HEK293 (cell line): ENCODE measurements around the gene DBNL.

Experiments used
- CTCF ChIA-PET: fragments of 350-600 bp; formaldehyde crosslinking; extraction: SDS; loops from one replicate; lab custom pipeline; 2021; ENCODE audit warnings: antibody characterized with exemption; lab: Yijun Ruan, JAX
- POLR2A ChIA-PET: fragments of 300-600 bp; formaldehyde crosslinking; extraction: SDS; loops from one replicate; lab custom pipeline; 2020; ENCODE audit warnings: antibody characterized with exemption, inconsistent platforms; lab: Yijun Ruan, JAX
- H3K27ac ChIP-seq: fragments of 200-500 bp; sonication (Bioruptor generic); 2 replicates; pipeline ENCODE4 v1.5.1; 2014; ENCODE audit warnings: low read depth, low read length, control low read depth, inconsistent platforms; ENCODE audit errors: extremely low read depth
- H3K36me3 ChIP-seq, 2 experiments: fragments of 200-500 bp in 1 of 2; sonication (Bioruptor generic) in 1 of 2; 1 replicate in 1 of 2; 2 replicates in 1 of 2; pipeline ENCODE4 v1.5.1; 2014 to 2017; ENCODE audit warnings: inconsistent platforms in 2 of 2, low read length in 2 of 2; ENCODE audit not compliant: control insufficient read depth in 2 of 2, insufficient read depth in 1 of 2
- H3K4me1 ChIP-seq: fragments of 200-500 bp; sonication (Bioruptor generic); 2 replicates; pipeline ENCODE4 v1.5.1; 2014; ENCODE audit warnings: mild to moderate bottlenecking, low read length, inconsistent platforms; ENCODE audit not compliant: control insufficient read depth, insufficient read depth
- H3K4me3 ChIP-seq: 2 replicates; pipeline ENCODE4 v1.5.1; 2011; ENCODE audit warnings: low read depth, mild to moderate bottlenecking, control low read depth, low read length, moderate library complexity
- H3K9me3 ChIP-seq: fragments of 200-500 bp; sonication (Bioruptor generic); 2 replicates; pipeline ENCODE4 v1.5.1; 2014; ENCODE audit warnings: low read depth, low read length, inconsistent platforms; ENCODE audit not compliant: control insufficient read depth, insufficient read depth
- AEBP2 ChIP-seq: fragments of 450-650 bp; formaldehyde crosslinking; IDR thresholded peaks from 2 replicates; pipeline ENCODE4 v1.5.1; 2016; ENCODE audit warnings: missing biosample characterization, missing genetic modification characterization, borderline replicate concordance
- SP2 ChIP-seq: fragments of 450-650 bp; formaldehyde crosslinking; IDR thresholded peaks from 2 replicates; pipeline ENCODE4 v1.5.1; 2016; ENCODE audit warnings: missing biosample characterization, missing genetic modification characterization
- ZBTB26 ChIP-seq: fragments of 450-650 bp; formaldehyde crosslinking; optimal IDR thresholded peaks from 2 replicates; pipeline ENCODE3; 2016; ENCODE audit warnings: missing biosample characterization, mild to moderate bottlenecking, missing genetic modification characterization
- ZBTB48 ChIP-seq: fragments of 450-650 bp; formaldehyde crosslinking; IDR thresholded peaks from 2 replicates; pipeline ENCODE4 v1.5.1; 2016; ENCODE audit warnings: missing biosample characterization, missing genetic modification characterization
- ZFHX2 ChIP-seq: fragments of 450-650 bp; formaldehyde crosslinking; conservative IDR thresholded peaks from 2 replicates; pipeline ENCODE4 v1.5.1; 2016; ENCODE audit warnings: missing biosample characterization, missing genetic modification characterization
- ZFP3 ChIP-seq: fragments of 450-650 bp; formaldehyde crosslinking; IDR thresholded peaks from 2 replicates; pipeline ENCODE4 v1.5.1; 2016; ENCODE audit warnings: low read depth, missing biosample characterization, missing genetic modification characterization
- ZNF280D ChIP-seq: fragments of 450-650 bp; formaldehyde crosslinking; IDR thresholded peaks from 2 replicates; pipeline ENCODE4 v1.5.1; 2016; ENCODE audit warnings: missing biosample characterization, missing genetic modification characterization
- ZNF302 ChIP-seq: fragments of 450-650 bp; formaldehyde crosslinking; IDR thresholded peaks from 2 replicates; pipeline ENCODE4 v1.5.1; 2016; ENCODE audit warnings: missing biosample characterization, missing genetic modification characterization, low read depth
- ZNF660 ChIP-seq: fragments of 450-650 bp; IDR thresholded peaks from 2 replicates; pipeline ENCODE4 v1.5.1; 2018; ENCODE audit warnings: missing biosample characterization, mild to moderate bottlenecking, missing genetic modification characterization
- ZNF830 ChIP-seq: fragments of 450-650 bp; IDR thresholded peaks from 2 replicates; pipeline ENCODE4 v1.5.0; 2018; ENCODE audit warnings: missing biosample characterization, missing genetic modification characterization, low read depth, mild to moderate bottlenecking, moderate library complexity

Gene DBNL

GRCh38 chr7:44110719-44111635, 66.5 kb downstream of the DBNL start:
- Histone ChIP-seq H3K27ac (no peak overlapping the region), H3K4me3 (no peak overlapping the region), H3K36me3 (peaks cover 0 to 18% of the 10 kb centered on the region in 2 experiments; a peak in 1 of 3 replicates), H3K9me3 (no peaks in the 10 kb centered on the region), H3K4me1 (no peaks in the 10 kb centered on the region)
- CTCF ChIA-PET, result interaction anchor here (0.5 to 1.0 kb wide), 3 partner anchors 12 to 86 kb away, joined by 3 read pairs; no protein-coding TSS in a partner anchor
- POLR2A ChIA-PET, result interaction anchor here (1.0 kb wide), 2 partner anchors 13 to 46 kb away, joined by 4 to 5 read pairs; partner anchors contain the start of genes PGAM2 and POLD2
- TF ChIP-seq ZBTB26 (tag by site-specific recombination) (no peak), AEBP2 (tag by site-specific recombination) (no peak), ZNF830 (tag by site-specific recombination) (no peak), ZNF280D (tag by site-specific recombination) (no peak), ZFP3 (tag by site-specific recombination) (no peak), ZNF660 (tag by site-specific recombination) (no peak), SP2 (tag by site-specific recombination) (0 out of 2 replicates have a peak, but pooled peaks have one; percentile 15), ZNF302 (tag by site-specific recombination) (no peak), ZBTB48 (no peak), ZFHX2 (tag by site-specific recombination) (0 out of 2 replicates have a peak, but pooled peaks have one; percentile 15)
- TF ChIP-seq, all 188 proteins: peak for 2
